Osteocyte (in vitro differentiated cells): ENCODE measurements around the gene WDCP. TPM values are rescaled to one million over a fixed set of nuclear protein-coding genes. Genes with fewer than 3 reads are reported as not detected.
"Not testable (repeated sequence)": the region's sequence is repeated elsewhere in the genome, so short reads cannot be mapped to it uniquely, and the experiment has no call there.

Experiments used
- DNase-seq: peaks from one replicate; pipeline ENCODE4 v3.0.0; 2021; ENCODE audit warnings: mixed read lengths; ENCODE audit not compliant: unreplicated experiment; ENCODE audit errors: extremely low spot score
- H3K27ac Mint-ChIP-seq: one replicate; pipeline ENCODE4 v1.8.0; 2021; ENCODE audit warnings: mild to moderate bottlenecking, mixed read lengths; ENCODE audit not compliant: unreplicated experiment
- H3K27me3 Mint-ChIP-seq: one replicate; pipeline ENCODE4 v1.8.0; 2021; ENCODE audit warnings: mixed read lengths; ENCODE audit not compliant: unreplicated experiment
- H3K36me3 Mint-ChIP-seq: one replicate; pipeline ENCODE4 v1.8.0; 2021; ENCODE audit warnings: mixed read lengths; ENCODE audit not compliant: unreplicated experiment
- H3K4me1 Mint-ChIP-seq: one replicate; pipeline ENCODE4 v1.8.0; 2021; ENCODE audit warnings: mixed read lengths; ENCODE audit not compliant: unreplicated experiment
- H3K4me3 Mint-ChIP-seq: one replicate; pipeline ENCODE4 v1.8.0; 2021; ENCODE audit warnings: mild to moderate bottlenecking, moderate library complexity, mixed read lengths; ENCODE audit not compliant: unreplicated experiment
- H3K9me3 Mint-ChIP-seq: one replicate; pipeline ENCODE4 v1.8.0; 2021; ENCODE audit warnings: mixed read lengths; ENCODE audit not compliant: unreplicated experiment
- CTCF ChIP-seq: fragments of 200-600 bp; sonication (generic); IDR thresholded peaks from 2 replicates; pipeline ENCODE4 v1.5.0; 2021; ENCODE audit warnings: antibody characterized with exemption, mild to moderate bottlenecking, moderate library complexity
- total RNA-seq: library from RNA; stranded (reverse); gene quantifications from 2 replicates; pipeline ENCODE4 v1.2.1, GENCODE V29; 2021

The WDCP gene
- total RNA-seq, 1 donor from 2014 or later, result 9.6 TPM

DNA sequence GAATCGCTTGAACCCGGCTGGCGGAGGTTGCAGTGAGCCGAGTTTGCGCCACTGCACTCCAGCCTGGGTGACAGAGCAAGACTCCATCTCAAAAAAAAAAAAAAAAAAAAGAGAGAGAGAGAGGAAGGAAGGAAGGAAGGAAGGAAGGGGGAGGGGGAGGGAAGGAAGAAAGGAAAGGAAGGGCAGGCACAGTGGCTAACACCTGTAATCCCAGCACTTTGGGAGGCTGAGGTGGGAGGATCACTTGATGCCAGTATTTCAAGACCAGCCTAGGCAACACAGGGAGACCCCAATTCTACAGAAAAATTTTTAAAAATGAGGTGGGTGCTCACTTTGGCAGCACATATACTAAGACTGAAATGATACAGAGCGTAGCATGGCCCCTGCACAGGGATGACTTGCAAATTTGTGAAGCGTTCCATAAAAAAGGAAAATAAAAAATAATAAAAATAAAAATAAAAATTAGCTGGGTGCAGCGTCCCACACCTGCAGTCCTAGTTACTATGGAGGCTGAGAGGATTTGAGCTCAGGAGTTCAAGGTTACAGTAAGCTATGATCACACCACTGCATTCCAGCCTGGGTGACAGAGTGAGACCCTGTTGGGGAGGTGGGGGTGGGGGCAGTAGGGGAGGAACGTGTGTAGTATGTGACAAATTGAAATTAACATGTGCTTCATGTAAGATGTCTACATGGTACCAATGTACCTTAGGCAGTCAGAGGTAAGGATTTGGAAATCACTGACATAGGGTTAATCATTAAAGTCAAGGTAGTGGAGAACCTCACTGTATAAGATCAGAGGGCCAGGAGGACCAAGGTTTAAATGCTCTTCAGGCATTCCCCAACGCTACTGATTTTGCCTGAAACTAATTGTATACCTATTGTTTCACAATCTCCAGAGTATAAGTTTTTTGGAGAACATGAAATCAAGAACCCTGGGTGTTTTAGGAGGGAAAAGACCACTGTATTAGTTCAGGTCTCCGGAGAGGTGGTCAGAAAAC is 1.4 kb downstream of the WDCP start:
- DNase-seq, result no peak
- Mint-ChIP-seq H3K27me3 (no peaks in the 10 kb centered on the region), H3K27ac (no peak overlapping the region), H3K36me3 (peaks cover 3% of the 10 kb centered on the region), H3K4me3 (peak overlapping the region; percentile 99), H3K9me3 (no peaks in the 10 kb centered on the region), H3K4me1 (peaks cover 18% of the 10 kb centered on the region)
- TF ChIP-seq CTCF, result no peak

GRCh38 chr2:24043133-24043532 is 4.1 kb downstream of the WDCP start:
- H3K4me3 Mint-ChIP-seq, H3K27me3 Mint-ChIP-seq, H3K9me3 Mint-ChIP-seq, H3K27ac Mint-ChIP-seq, DNase-seq, H3K36me3 Mint-ChIP-seq: not testable (repeated sequence)
- H3K4me1 Mint-ChIP-seq, result peaks cover 18% of the 10 kb centered on the region

DNA sequence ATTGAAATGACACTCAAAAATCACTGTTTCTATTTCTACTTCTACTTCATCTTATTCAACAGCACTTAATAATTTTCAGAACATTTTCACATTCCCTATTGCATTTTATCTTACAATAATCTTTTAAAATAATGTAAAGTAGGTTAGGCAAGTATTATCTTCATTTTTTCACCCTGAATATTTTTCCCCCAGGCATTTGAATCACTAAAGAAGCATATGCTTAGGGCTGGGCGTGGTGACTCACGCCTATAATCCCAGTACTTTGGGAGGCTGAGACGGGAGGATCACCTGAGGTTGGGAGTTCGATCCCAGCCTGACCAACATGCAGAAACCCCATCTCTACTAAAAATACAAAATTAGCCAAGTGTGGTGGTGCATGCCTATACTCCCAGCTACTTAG is 6.7 kb downstream of the WDCP start:
- TF ChIP-seq CTCF, result no peak
- no peaks in the 10 kb centered on the region for H3K27me3 Mint-ChIP-seq
- no peaks in the 10 kb centered on the region for H3K9me3 Mint-ChIP-seq
- no peak overlapping the region for H3K27ac Mint-ChIP-seq
- peaks cover 14% of the 10 kb centered on the region for H3K36me3 Mint-ChIP-seq
- peaks cover 10% of the 10 kb centered on the region for H3K4me1 Mint-ChIP-seq
- H3K4me3 Mint-ChIP-seq, result no peak overlapping the region
- DNase-seq, result no peak

- no peak for DNase-seq
- no peak overlapping the region for H3K27ac Mint-ChIP-seq
- no peak overlapping the region for H3K4me3 Mint-ChIP-seq
- no peaks in the 10 kb centered on the region for H3K9me3 Mint-ChIP-seq
- no peaks in the 10 kb centered on the region for H3K27me3 Mint-ChIP-seq
- peaks cover 16% of the 10 kb centered on the region for H3K36me3 Mint-ChIP-seq
- H3K4me1 Mint-ChIP-seq, result peaks cover 9% of the 10 kb centered on the region
- no peak for TF ChIP-seq CTCF
Observed at GRCh38 chr2:24038786-24039499, 8.2 kb downstream of the WDCP start.

DNA sequence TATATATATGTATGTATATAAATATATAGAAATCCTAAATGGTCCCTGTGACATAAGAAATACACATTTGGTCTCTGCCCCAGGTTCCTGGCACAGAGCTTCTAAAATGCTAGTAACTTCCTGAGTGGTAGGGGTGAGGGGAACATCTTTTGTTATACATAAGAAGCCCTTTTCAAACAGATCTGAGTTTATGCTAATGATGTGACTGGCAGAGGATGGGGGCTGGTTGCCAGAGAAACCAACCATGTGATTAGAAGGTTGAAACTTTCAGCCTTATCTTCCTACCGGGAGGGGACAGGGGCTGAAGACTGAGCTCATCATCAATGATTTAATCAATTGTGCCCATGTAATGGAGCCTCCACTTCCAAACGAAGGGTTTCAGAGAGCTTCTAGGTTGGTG is 21.0 kb downstream of the WDCP start:
- no peaks in the 10 kb centered on the region for H3K27me3 Mint-ChIP-seq
- H3K27ac Mint-ChIP-seq, result no peak overlapping the region
- H3K9me3 Mint-ChIP-seq, result no peaks in the 10 kb centered on the region
- peaks cover 30% of the 10 kb centered on the region for H3K36me3 Mint-ChIP-seq
- no peak for DNase-seq
- TF ChIP-seq CTCF, result no peak
- H3K4me3 Mint-ChIP-seq, result no peak overlapping the region
- H3K4me1 Mint-ChIP-seq, result peaks cover 4% of the 10 kb centered on the region
